Tibial artery (tissue), 4 donors: Measurements from ENCODE around the gene DAPP1.

Experiments used
- DNase-seq, 2 donors: peaks; one replicate each; pipeline ENCODE4 v3.0.0-alpha.2; 2019
- H3K27ac ChIP-seq, 2 donors: fragments of 200-600 bp; sonication (generic) in 1 of 2; 1 replicate in 1 of 2; 2 replicates in 1 of 2; pipeline ENCODE4 v1.5.1; 2018 to 2019; ENCODE audit warnings: mild to moderate bottlenecking in 1 of 2
- H3K27me3 ChIP-seq, 2 donors: fragments of 200-600 bp; sonication (generic) in 1 of 2; one replicate each; pipeline versions ENCODE4 v1.5.1 to v1.6.0; 2016 to 2019
- H3K36me3 ChIP-seq, 3 donors: fragments of 200-600 bp; sonication (generic) in 2 of 3; one replicate each; pipeline ENCODE4 v1.5.1; 2016 to 2019; ENCODE audit warnings: mild to moderate bottlenecking in 2 of 3
- H3K4me1 ChIP-seq, 4 donors: fragments of 200-600 bp; sonication (generic) in 2 of 4; 1 replicate in 3 of 4; 2 replicates in 1 of 4; pipeline ENCODE4 v1.5.1; 2016 to 2019
- H3K4me3 ChIP-seq, 2 donors: fragments of 200-600 bp; sonication (generic) in 1 of 2; 1 replicate in 1 of 2; 2 replicates in 1 of 2; pipeline ENCODE4 v1.5.1; 2018 to 2019; ENCODE audit warnings: mild to moderate bottlenecking in 2 of 2
- H3K9me3 ChIP-seq, 3 donors: fragments of 200-600 bp; sonication (generic) in 1 of 3; one replicate each; pipeline ENCODE4 v1.5.1; 2016 to 2019
- CTCF ChIP-seq, 2 experiments: fragments of 200-600 bp in 1 of 2; fragments of 450-650 bp in 1 of 2; IDR thresholded peaks; one replicate each; pipeline ENCODE4 v1.5.1; 2017 to 2019; ENCODE audit warnings: antibody characterized with exemption in 2 of 2, mild to moderate bottlenecking in 1 of 2, moderate library complexity in 1 of 2
- intact Hi-C: fragments of 100-400 bp; cut with DNase I; formaldehyde crosslinking; loops from one replicate; pipeline ENCODE4 v1.15.0; 2023; ENCODE audit warnings: low total_unique reads

Gene DAPP1

GRCh38 chr4:99835942-99836341, 19.3 kb downstream of the DAPP1 start:
- DNase-seq, result no peak
- Histone ChIP-seq H3K4me3 (no peak overlapping the region), H3K36me3 (no peaks in the 10 kb centered on the region), H3K27ac (no peak overlapping the region), H3K27me3 (no peaks in the 10 kb centered on the region), H3K4me1 (peaks cover 0 to 22% (median 4%) of the 10 kb centered on the region in 4 donors), H3K9me3 (no peaks in the 10 kb centered on the region)
- intact Hi-C loops, result no loop called here
- TF ChIP-seq CTCF (IDR thresholded peaks at IDR 0.05), result no peak

DNA sequence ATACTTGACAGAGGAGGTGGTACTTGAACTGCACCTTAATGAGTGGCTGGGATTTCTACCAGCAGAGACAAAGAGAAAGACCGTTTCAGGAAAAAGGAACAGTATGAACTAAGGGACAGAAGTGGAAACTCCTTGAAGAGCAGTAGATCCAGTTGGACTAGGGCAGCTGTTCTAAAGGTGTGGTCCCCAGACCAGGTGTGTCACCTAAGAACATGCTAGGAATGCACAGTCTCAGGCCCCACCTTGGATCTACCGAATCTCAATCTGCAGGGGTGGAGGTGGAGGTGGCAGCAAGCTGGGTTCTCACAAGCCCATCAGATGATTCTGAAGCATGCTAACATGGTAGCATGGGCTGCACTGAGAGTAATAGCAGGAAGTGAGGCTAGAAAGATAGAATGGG, 22.3 kb downstream of the DAPP1 start:
- no peak for DNase-seq
- Histone ChIP-seq H3K27ac (no peak overlapping the region), H3K4me3 (no peak overlapping the region), H3K4me1 (peaks cover 0 to under 1% (median 0%) of the 10 kb centered on the region in 4 donors), H3K27me3 (no peaks in the 10 kb centered on the region), H3K9me3 (no peaks in the 10 kb centered on the region), H3K36me3 (no peaks in the 10 kb centered on the region)
- no peak for TF ChIP-seq CTCF (IDR thresholded peaks at IDR 0.05)
- intact Hi-C loops, result no loop called here

DNA sequence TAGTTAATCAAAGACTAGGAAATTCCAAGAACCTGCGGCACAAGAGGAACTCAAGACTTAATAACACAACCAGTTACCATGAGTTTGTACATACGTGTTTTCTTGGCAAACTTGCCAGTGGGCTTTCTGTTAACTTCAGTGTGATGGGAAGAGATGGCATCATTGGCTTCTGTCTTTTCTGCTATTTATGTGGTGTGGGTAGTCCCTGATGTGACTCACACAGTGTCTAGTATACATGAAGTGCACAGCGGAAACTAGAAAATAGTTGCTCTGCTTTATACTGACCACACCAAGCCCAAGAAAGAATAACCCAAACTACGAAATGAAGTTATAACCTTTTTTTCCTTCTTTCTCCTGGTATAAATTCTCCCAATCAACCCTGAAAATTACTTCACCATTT, 24.5 kb downstream of the DAPP1 start:
- H3K4me3 ChIP-seq, result no peak overlapping the region
- no peaks in the 10 kb centered on the region for H3K36me3 ChIP-seq
- H3K9me3 ChIP-seq, result no peaks in the 10 kb centered on the region
- no peak overlapping the region for H3K27ac ChIP-seq
- TF ChIP-seq CTCF (IDR thresholded peaks at IDR 0.05), result no peak
- no peak for DNase-seq
- peaks cover 0 to 6% (median 0%) of the 10 kb centered on the region in 4 donors for H3K4me1 ChIP-seq
- intact Hi-C loops, result no loop called here
- H3K27me3 ChIP-seq, result no peaks in the 10 kb centered on the region

DNA sequence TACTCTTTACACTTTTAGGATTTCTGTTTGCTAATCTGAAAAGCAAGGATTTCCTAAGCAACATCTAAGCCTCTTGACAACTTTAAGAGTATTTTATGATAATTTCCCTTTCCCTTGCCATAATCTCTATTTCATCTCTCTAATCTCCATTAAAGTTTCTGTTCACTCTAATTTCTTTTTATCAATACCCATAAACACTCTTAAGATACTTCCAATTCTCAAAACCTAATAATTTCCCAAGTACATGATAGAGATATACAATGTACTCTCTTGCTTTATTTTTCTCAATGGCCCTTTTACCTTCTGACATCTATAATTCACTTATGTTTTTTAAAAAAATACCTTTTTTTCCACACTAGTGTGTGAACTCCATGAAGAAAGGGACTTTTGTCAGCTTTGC, 26.8 kb downstream of the DAPP1 start:
- DNase-seq, result no peak
- peaks cover 0 to 6% (median 0%) of the 10 kb centered on the region in 4 donors for H3K4me1 ChIP-seq
- no peaks in the 10 kb centered on the region for H3K36me3 ChIP-seq
- H3K27me3 ChIP-seq, result no peaks in the 10 kb centered on the region
- no peak overlapping the region for H3K27ac ChIP-seq
- H3K4me3 ChIP-seq, result no peak overlapping the region
- intact Hi-C loops, result no loop called here
- TF ChIP-seq CTCF (IDR thresholded peaks at IDR 0.05), result no peak
- no peaks in the 10 kb centered on the region for H3K9me3 ChIP-seq

DNA sequence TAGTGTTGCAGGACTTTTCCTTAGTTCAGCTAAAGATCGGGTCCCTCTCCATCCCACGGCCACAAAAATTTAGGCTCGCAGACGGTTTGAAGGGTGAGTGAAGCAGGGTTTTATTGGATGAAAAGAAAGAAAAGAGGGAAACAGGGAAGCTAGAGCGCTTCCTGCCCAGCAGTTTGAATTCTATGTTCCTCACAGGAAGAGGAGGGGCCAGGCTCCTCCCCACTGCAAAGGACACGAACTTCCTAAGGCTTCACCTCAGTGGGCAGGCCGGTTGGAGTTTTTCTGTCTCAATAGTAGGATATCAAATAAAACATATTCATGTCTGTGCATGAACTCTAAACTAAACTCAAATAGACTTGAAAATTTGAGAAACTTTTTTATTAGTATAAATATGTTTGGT, 27.4 kb downstream of the DAPP1 start:
- DNase-seq, result no peak
- no peaks in the 10 kb centered on the region for H3K36me3 ChIP-seq
- H3K27ac ChIP-seq, result no peak overlapping the region
- intact Hi-C loops, result no loop called here
- peaks cover 0 to 6% (median 0%) of the 10 kb centered on the region in 4 donors for H3K4me1 ChIP-seq
- no peaks in the 10 kb centered on the region for H3K27me3 ChIP-seq
- no peaks in the 10 kb centered on the region for H3K9me3 ChIP-seq
- TF ChIP-seq CTCF (IDR thresholded peaks at IDR 0.05), result no peak
- no peak overlapping the region for H3K4me3 ChIP-seq

- Histone ChIP-seq H3K27ac (no peak overlapping the region), H3K4me3 (no peak overlapping the region), H3K4me1 (peaks cover 0 to 6% (median 0%) of the 10 kb centered on the region in 4 donors), H3K36me3 (no peaks in the 10 kb centered on the region), H3K27me3 (no peaks in the 10 kb centered on the region), H3K9me3 (no peaks in the 10 kb centered on the region)
- DNase-seq, result no peak
- intact Hi-C loops, result no loop called here
- TF ChIP-seq CTCF (IDR thresholded peaks at IDR 0.05), result no peak
Measured at GRCh38 chr4:99845179-99845578, 28.6 kb downstream of the DAPP1 start.
